Keratinocyte (primary cell): ENCODE measurements around the gene RTN1. TPM values are rescaled to one million over a fixed set of nuclear protein-coding genes. Genes with fewer than 3 reads are reported as not detected.

Experiments
- DNase-seq: peaks from one replicate; pipeline ENCODE4 v3.0.0-alpha.2; 2011; ENCODE audit warnings: low read depth, missing footprints, low spot score
- FAIRE-seq: peaks from 2 replicates; lab custom pipeline; 2011; peaks lifted over from hg19 to GRCh38; lab: Jason Lieb, UNC
- H2AFZ ChIP-seq: 2 replicates; pipeline ENCODE4 v1.6.0; 2012; ENCODE audit warnings: low read length, control low read depth, inconsistent platforms; ENCODE audit not compliant: control insufficient read depth
- H3K27ac ChIP-seq: 2 replicates; pipeline ENCODE4 v1.5.1; 2011; ENCODE audit warnings: low read length; ENCODE audit not compliant: control insufficient read depth, insufficient read depth
- H3K27me3 ChIP-seq: 3 replicates; pipeline ENCODE4 v1.6.0; 2011; ENCODE audit warnings: low read length; ENCODE audit not compliant: control insufficient read depth, insufficient read depth; ENCODE audit errors: extremely low read depth
- H3K36me3 ChIP-seq, 2 experiments: 2 replicates in 1 of 2; 3 replicates in 1 of 2; pipeline ENCODE4 v1.5.1; 2011; ENCODE audit warnings: low read length in 2 of 2, mild to moderate bottlenecking in 1 of 2; ENCODE audit not compliant: control insufficient read depth in 2 of 2, insufficient read depth in 2 of 2; ENCODE audit errors: extremely low read depth in 1 of 2
- H3K4me1 ChIP-seq: 3 replicates; pipeline ENCODE4 v1.5.1; 2011; ENCODE audit warnings: low read length; ENCODE audit not compliant: control insufficient read depth, insufficient read depth; ENCODE audit errors: extremely low read depth
- H3K4me2 ChIP-seq: 3 replicates; pipeline ENCODE4 v1.6.0; 2011; ENCODE audit warnings: low read depth, low read length; ENCODE audit not compliant: control insufficient read depth, insufficient read depth; ENCODE audit errors: extremely low read depth
- H3K4me3 ChIP-seq, 3 experiments: fragments of 200-600 bp in 1 of 3; sonication (generic) in 1 of 3; 2 replicates in 2 of 3; 3 replicates in 1 of 3; pipeline ENCODE4 v1.5.1; 2011 to 2016; ENCODE audit warnings: low read length in 3 of 3, mild to moderate bottlenecking in 3 of 3, control low read depth in 2 of 3, inconsistent platforms in 1 of 3, low read depth in 1 of 3, mixed read lengths in 1 of 3, mixed run types in 1 of 3, moderate library complexity in 1 of 3; ENCODE audit not compliant: control insufficient read depth in 2 of 3, insufficient read depth in 2 of 3; ENCODE audit errors: extremely low read depth in 1 of 3
- H3K79me2 ChIP-seq: 2 replicates; pipeline ENCODE4 v1.6.0; 2012; ENCODE audit warnings: low read length; ENCODE audit not compliant: control insufficient read depth, insufficient read depth
- H3K9ac ChIP-seq: 3 replicates; pipeline ENCODE4 v1.6.0; 2011; ENCODE audit warnings: low read length; ENCODE audit not compliant: control insufficient read depth, insufficient read depth; ENCODE audit errors: extremely low read depth
- H3K9me1 ChIP-seq: 3 replicates; pipeline ENCODE4 v1.6.0; 2011; ENCODE audit warnings: low read length; ENCODE audit not compliant: control insufficient read depth, insufficient read depth; ENCODE audit errors: extremely low read depth
- H3K9me3 ChIP-seq: 2 replicates; pipeline ENCODE4 v1.5.1; 2012; ENCODE audit warnings: low read depth, low read length; ENCODE audit not compliant: control insufficient read depth
- H4K20me1 ChIP-seq: 3 replicates; pipeline ENCODE4 v1.6.0; 2011; ENCODE audit warnings: low read length; ENCODE audit not compliant: control insufficient read depth, insufficient read depth; ENCODE audit errors: extremely low read depth
- CTCF ChIP-seq, 3 experiments: IDR thresholded peaks in 1 of 3; conservative IDR thresholded peaks in 1 of 3; optimal IDR thresholded peaks in 1 of 3; 2 replicates in 2 of 3; 3 replicates in 1 of 3; pipeline versions ENCODE3 to v1.5.1; 2011; ENCODE audit warnings: low read length in 3 of 3, mild to moderate bottlenecking in 3 of 3, moderate library complexity in 2 of 3, control low read depth in 1 of 3, inconsistent platforms in 1 of 3; ENCODE audit not compliant: insufficient read depth in 2 of 3; ENCODE audit errors: extremely low read depth in 1 of 3
- EZH2 ChIP-seq: IDR thresholded peaks from one replicate; pipeline ENCODE4 v1.6.1; 2012; ENCODE audit warnings: inconsistent platforms, mild to moderate bottlenecking, low read length, moderate library complexity
- dilution Hi-C: fragments of 300-500 bp; cut with MboI; formaldehyde crosslinking; loops from one replicate; pipeline ENCODE4 v1.7.0; 2020; ENCODE audit warnings: low sequenced_read_pairs; ENCODE audit not compliant: extremely low pct_ligation_motif_present
- polyA plus RNA-seq, 5 experiments: library from polyadenylated mRNA; depleted of rRNA in 3 of 5; stranded (reverse) in 3 of 5; stranded (forward) in 1 of 5; unstranded in 1 of 5; fragments of >200 nt; gene quantifications; 1 replicate in 1 of 5; 2 replicates in 3 of 5; 3 replicates in 1 of 5; pipeline versions ENCODE4 v1.2.1 to v1.2.3, GENCODE V29; 2011 to 2012; ENCODE audit warnings: missing spikeins in 2 of 5, low read depth in 1 of 5, low replicate concordance in 1 of 5

The RTN1 gene
- polyA plus RNA-seq, 1 donor (not counting 4 experiments of a cell fraction or from before 2014, with no cell fraction given), result 0.05 TPM

- DNase-seq (no peak), FAIRE-seq (no peak)
- H3K27ac ChIP-seq, result no peak overlapping the region
- H3K4me2 ChIP-seq, result no peak overlapping the region
- no peaks in the 10 kb centered on the region for H3K9me1 ChIP-seq
- no peaks in the 10 kb centered on the region for H4K20me1 ChIP-seq
- no peak overlapping the region for H3K4me3 ChIP-seq
- no peaks in the 10 kb centered on the region for H3K79me2 ChIP-seq
- no peak overlapping the region for H3K9ac ChIP-seq
- no peaks in the 10 kb centered on the region for H3K36me3 ChIP-seq
- no peaks in the 10 kb centered on the region for H3K27me3 ChIP-seq
- TF ChIP-seq EZH2, result no peak
- no peak for TF ChIP-seq CTCF (optimal IDR thresholded peaks at IDR 0.05 in 1 of 3, IDR thresholded peaks at IDR 0.05 in 1 of 3, conservative IDR thresholded peaks at IDR 0.05 in 1 of 3; ENCODE audit: extremely low read depth in 1 of 3, insufficient read depth in 2 of 3, low read length in 3 of 3)
- dilution Hi-C loops, result no loop called here
- H3K9me3 ChIP-seq, result no peaks in the 10 kb centered on the region
- no peak overlapping the region for H2AFZ ChIP-seq
- no peaks in the 10 kb centered on the region for H3K4me1 ChIP-seq
These were observed 205.8 kb downstream of the RTN1 start for GRCh38 chr14:59664741-59665140.

- Histone ChIP-seq H4K20me1 (no peaks in the 10 kb centered on the region), H3K4me3 (no peak overlapping the region), H3K27me3 (no peaks in the 10 kb centered on the region), H2AFZ (no peak overlapping the region), H3K4me1 (no peaks in the 10 kb centered on the region), H3K27ac (no peak overlapping the region), H3K9me1 (no peaks in the 10 kb centered on the region), H3K9me3 (no peaks in the 10 kb centered on the region), H3K36me3 (no peaks in the 10 kb centered on the region), H3K4me2 (no peak overlapping the region), H3K9ac (no peak overlapping the region), H3K79me2 (no peaks in the 10 kb centered on the region)
- no peak for DNase-seq
- FAIRE-seq, result no peak
- dilution Hi-C loops, result no loop called here
- TF ChIP-seq EZH2 (no peak), CTCF (optimal IDR thresholded peaks at IDR 0.05 in 1 of 3, IDR thresholded peaks at IDR 0.05 in 1 of 3, conservative IDR thresholded peaks at IDR 0.05 in 1 of 3; ENCODE audit: extremely low read depth in 1 of 3, insufficient read depth in 2 of 3, low read length in 3 of 3) (no peak)
These were observed 212.8 kb downstream of the RTN1 start for GRCh38 chr14:59657769-59658168.
